ENCODE data around the gene RNU1-2. TPM values are rescaled to one million over a fixed set of nuclear protein-coding genes. Genes with fewer than 3 reads are reported as not detected.
A peak's percentile ranks its signal among the peaks of the same experiment; 100 is the strongest.

RNU1-2 gene
- total and polyA plus RNA-seq, 2 of the 8 experiments (the other 6 are each of a cell fraction or from before 2014, with no cell fraction given) = 145 to 1,303 TPM

DNA sequence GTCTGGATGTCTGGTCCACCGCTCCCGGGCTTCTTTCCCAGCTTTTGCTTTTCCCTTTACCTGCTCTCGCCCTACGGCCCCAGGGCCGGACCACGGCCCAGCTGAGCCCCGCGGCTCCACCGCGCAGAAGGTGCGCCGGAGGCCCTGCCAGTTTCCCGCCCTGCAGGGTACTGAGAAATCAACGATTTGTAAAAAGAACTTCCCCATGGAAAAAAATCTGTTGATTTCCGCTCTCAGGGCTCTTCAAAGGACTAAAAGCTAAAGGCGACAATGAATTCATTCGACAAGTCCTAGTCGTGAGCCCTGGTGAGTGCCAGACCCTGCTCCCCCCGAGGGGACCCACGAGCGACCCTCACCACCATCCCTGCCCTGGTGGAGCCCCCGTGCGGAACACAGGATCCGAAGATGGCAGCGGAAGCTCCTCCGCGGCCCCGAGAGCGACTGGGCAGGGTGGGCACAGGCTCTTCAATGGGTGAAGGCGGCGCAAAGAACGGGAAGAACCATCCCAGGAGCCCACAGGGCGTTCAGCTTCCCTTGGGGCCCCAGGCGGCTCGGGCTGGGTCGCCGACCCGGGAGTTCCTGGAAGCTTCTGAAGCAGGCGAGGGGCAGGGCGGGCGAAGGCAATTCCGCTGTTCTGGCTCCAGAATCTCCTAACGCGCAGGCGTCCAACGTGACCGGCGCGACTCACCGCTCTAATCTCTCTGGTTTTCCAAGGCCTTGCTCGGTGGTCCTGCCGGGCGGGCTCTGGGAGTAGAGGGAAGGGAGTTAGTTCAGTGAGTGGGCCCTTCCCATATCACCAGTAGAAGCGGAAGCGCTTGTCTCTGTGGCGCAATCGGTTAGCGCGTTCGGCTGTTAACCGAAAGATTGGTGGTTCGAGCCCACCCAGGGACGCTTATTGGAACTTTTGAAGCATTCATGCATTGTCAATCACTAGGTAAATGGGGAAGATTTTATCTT, 6.6 kb upstream of the RNU1-2 start:
- H3K79me1 ChIP-seq (ENCODE audit: low read depth, low read length) = no peaks in the 10 kb centered on the region
- peak overlapping the region; percentile 66; the same call in 1 of the 2 replicates for H2BK5ac ChIP-seq (ENCODE audit: low read depth, low read length)
- H3K36me3 ChIP-seq (ENCODE audit: control insufficient read depth in 2 of 4, insufficient read depth in 4 of 4, low read length in 3 of 4) = no peaks in the 10 kb centered on the region
- H4K20me1 ChIP-seq (replicated peaks in 1 of 2; ENCODE audit: control insufficient read depth in 1 of 2, insufficient read depth in 2 of 2, low read length in 2 of 2) = no peaks in the 10 kb centered on the region
- H3K14ac ChIP-seq (ENCODE audit: insufficient read length) = no peak overlapping the region
- H3K4me1 ChIP-seq (replicated peaks in 1 of 4; ENCODE audit: control insufficient read depth in 3 of 4, insufficient read depth in 4 of 4, low read length in 3 of 4) = no peaks in the 10 kb centered on the region
- no peaks in the 10 kb centered on the region for H3K9me3 ChIP-seq (ENCODE audit: insufficient read depth in 2 of 2, low read depth in 1 of 2, low read length in 1 of 2)
- H2AK5ac ChIP-seq (ENCODE audit: low read depth, low read length) = no peak overlapping the region
- 2% methylated on average over 60 of the region's 63 CpGs; no CpG with 5 or more reads in 1 of the 2 experiments for WGBS, 2 experiments (ENCODE audit: extremely low coverage in 1 of 2, insufficient coverage in 1 of 2, insufficient read length in 1 of 2, insufficient replicate concordance in 2 of 2, low coverage in 1 of 2, low lambda C conversion rate in 2 of 2, missing lambda C conversion rate in 1 of 2)
- no peak overlapping the region for H2BK12ac ChIP-seq (ENCODE audit: low read depth, low read length)
- FAIRE-seq (no peak), DNase-seq (ENCODE audit: low read depth in 1 of 2, low spot score in 2 of 2) (peak; percentile 81 to 92)
- POLR2A ChIA-PET (ENCODE audit: partially characterized antibody) = interaction anchor here (0.9 to 2.5 kb wide), 6 partner anchors 10 to 268 kb away, joined by 3 to 16 read pairs (median 5); no protein-coding TSS in a partner anchor
- H3K79me2 ChIP-seq (ENCODE audit: control insufficient read depth in 1 of 2, insufficient read depth in 2 of 2, low read length in 2 of 2) = no peaks in the 10 kb centered on the region
- peak overlapping the region; percentile 81 to 85 for H3K4me2 ChIP-seq (ENCODE audit: insufficient read depth in 1 of 2, low read depth in 2 of 2, low read length in 2 of 2)
- H3K18ac ChIP-seq (ENCODE audit: extremely low read depth, low read length) = peak overlapping the region; percentile 71; the same call in 1 of the 2 replicates
- H3K9ac ChIP-seq (replicated peaks in 1 of 4; ENCODE audit: extremely low read depth in 1 of 4, low read depth in 3 of 4, low read length in 3 of 4) = peak overlapping the region; percentile 45 to 77 (median 64)
- no peak overlapping the region for H2BK20ac ChIP-seq (ENCODE audit: low read length)
- no peak overlapping the region for H4K91ac ChIP-seq (replicated peaks; ENCODE audit: insufficient read length, low read length)
- peak overlapping the region; percentile 73 to 85 (median 77) for H3K4me3 ChIP-seq (ENCODE audit: extremely low read depth in 1 of 4, insufficient read depth in 2 of 4, low read depth in 3 of 4, low read length in 4 of 4)
- peak overlapping the region; percentile 9; the same call in 1 of the 2 replicates for H2AFZ ChIP-seq (ENCODE audit: low read length)
- peak overlapping the region; percentile 85 for H4K8ac ChIP-seq (ENCODE audit: extremely low read depth, insufficient read depth, low read length)
- H4K5ac ChIP-seq (ENCODE audit: insufficient read length, low read depth, low read length) = peak overlapping the region; percentile 91
- peak overlapping the region; percentile 82 for H3K56ac ChIP-seq (replicated peaks; ENCODE audit: insufficient read length, low read depth, low read length)
- peak overlapping the region; percentile 44; the same call in 1 of the 2 replicates for H3K27ac ChIP-seq (ENCODE audit: low read depth, low read length)
- H2BK120ac ChIP-seq (replicated peaks; ENCODE audit: low read depth, low read length) = no peak overlapping the region
- no peak overlapping the region for H2BK15ac ChIP-seq (ENCODE audit: low read length)
- no peaks in the 10 kb centered on the region; the same call in 1 of the 2 replicates for H3K23me2 ChIP-seq (ENCODE audit: low read depth, low read length)
- H3K23ac ChIP-seq (ENCODE audit: insufficient read length) = no peak overlapping the region
- CTCF ChIA-PET (ENCODE audit: partially characterized antibody) = interaction anchor here (0.6 to 2.1 kb wide), 6 partner anchors 8 to 186 kb away, joined by 3 to 7 read pairs (median 5); no protein-coding TSS in a partner anchor
- no peaks in the 10 kb centered on the region for H3K27me3 ChIP-seq (replicated peaks in 1 of 4; ENCODE audit: control insufficient read depth in 3 of 4, extremely low read depth in 1 of 4, insufficient read depth in 3 of 4, low read length in 3 of 4)
- peak overlapping the region; percentile 53 for H3K4ac ChIP-seq (replicated peaks; ENCODE audit: insufficient read length, low read depth, low read length)
- TF ChIP-seq RNF2 (IDR thresholded peaks at IDR 0.05; ENCODE audit: borderline replicate concordance, low read depth, low read length, missing control alignments, poor library complexity, severe bottlenecking) = no peak
- TF ChIP-seq MAX (IDR thresholded peaks at IDR 0.05) = no peak; the same call in 1 of the 2 replicates
- TF ChIP-seq POLR2A (IDR thresholded peaks at IDR 0.05; ENCODE audit: control extremely low read depth in 1 of 2, low read depth in 2 of 2, low read length in 2 of 2) = peak in 1 of 2 experiments; percentile 30; a peak in 1 of 3 replicates
- no peak for TF ChIP-seq SRF (IDR thresholded peaks at IDR 0.05; ENCODE audit: low read depth, low read length)
- TF ChIP-seq POLR2AphosphoS5 (IDR thresholded peaks at IDR 0.05; ENCODE audit: low read depth, low read length) = no peak
- TF ChIP-seq E2F6 (IDR thresholded peaks at IDR 0.05) = peak; percentile 29; the same call in 1 of the 2 replicates
- TF ChIP-seq CTBP2 (IDR thresholded peaks at IDR 0.05; ENCODE audit: borderline replicate concordance, insufficient read depth, insufficient read length, low read length) = no peak
- TF ChIP-seq CHD2 (IDR thresholded peaks at IDR 0.05; ENCODE audit: low read length) = no peak
- peak; percentile 98 for TF ChIP-seq TBP (IDR thresholded peaks at IDR 0.05; ENCODE audit: low read depth, low read length)

Data from H1 (cell line).